HEK293T (cell line): ENCODE data around the gene MSI1.
A peak's percentile ranks its signal among the peaks of the same experiment; 100 is the strongest.

ENCODE experiments used
- FOXA1 ChIP-seq: fragments of 450-650 bp; IDR thresholded peaks from 2 replicates; pipeline ENCODE4 v1.6.1; 2016; ENCODE audit warnings: mild to moderate bottlenecking
- ZNF384 ChIP-seq: fragments of 450-650 bp; IDR thresholded peaks from 2 replicates; pipeline ENCODE4 v1.6.1; 2016
- TF ChIP-seq, protein P1 (sequence below): fragments of 450-650 bp; IDR thresholded peaks from 2 replicates; pipeline ENCODE4 v1.6.1; 2016

DNA sequence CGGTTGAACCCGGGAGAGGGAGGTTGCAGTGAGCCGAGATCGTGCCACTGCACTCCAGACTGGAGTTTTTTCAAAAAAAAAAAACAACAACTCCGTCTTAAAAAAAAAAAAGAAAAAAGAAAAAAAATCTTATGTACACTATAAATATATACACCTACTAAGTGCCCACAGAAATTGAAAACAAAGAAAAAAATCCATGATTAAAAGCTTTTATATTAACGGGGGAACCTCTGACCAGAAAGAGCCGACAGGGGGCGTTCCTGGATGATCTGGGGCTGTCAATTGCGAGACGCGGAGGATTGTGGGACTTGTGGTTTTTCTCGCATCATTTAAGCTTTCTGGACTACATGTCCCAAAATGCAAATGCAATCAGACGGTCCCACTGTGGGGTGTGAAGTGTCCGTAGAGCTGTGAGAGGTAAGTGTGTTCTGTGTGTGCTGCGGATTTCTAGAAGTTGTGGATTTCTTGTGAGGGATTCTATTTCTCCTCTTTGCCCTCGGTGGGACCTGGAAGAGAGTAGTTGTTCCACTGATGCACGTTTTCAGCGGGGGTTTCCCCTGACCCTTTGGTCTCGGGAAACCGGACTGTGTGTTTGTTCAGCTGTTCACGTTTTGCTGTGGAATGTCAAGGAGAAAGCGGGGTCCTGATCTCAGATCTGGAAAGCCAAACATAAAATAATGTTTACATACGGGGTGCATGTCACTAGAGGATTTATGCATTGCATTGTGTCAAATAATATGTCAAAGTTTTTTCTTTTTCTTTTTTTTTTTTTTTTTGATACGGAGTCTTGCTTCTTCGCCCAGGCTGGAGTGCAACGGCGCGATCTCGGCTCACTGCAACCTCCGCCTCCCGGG, 66.8 kb downstream of the MSI1 start, which contains the start of gene SIRT4:
- TF ChIP-seq, protein P1, sequence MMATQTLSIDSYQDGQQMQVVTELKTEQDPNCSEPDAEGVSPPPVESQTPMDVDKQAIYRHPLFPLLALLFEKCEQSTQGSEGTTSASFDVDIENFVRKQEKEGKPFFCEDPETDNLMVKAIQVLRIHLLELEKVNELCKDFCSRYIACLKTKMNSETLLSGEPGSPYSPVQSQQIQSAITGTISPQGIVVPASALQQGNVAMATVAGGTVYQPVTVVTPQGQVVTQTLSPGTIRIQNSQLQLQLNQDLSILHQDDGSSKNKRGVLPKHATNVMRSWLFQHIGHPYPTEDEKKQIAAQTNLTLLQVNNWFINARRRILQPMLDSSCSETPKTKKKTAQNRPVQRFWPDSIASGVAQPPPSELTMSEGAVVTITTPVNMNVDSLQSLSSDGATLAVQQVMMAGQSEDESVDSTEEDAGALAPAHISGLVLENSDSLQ: peak; percentile 94
- TF ChIP-seq ZNF384 (peak; percentile 88), FOXA1 (peak; percentile 89)
